IMR-90 (cell line): ENCODE measurements around the gene INPP4A. TPM values are rescaled to one million over a fixed set of nuclear protein-coding genes. Genes with fewer than 3 reads are reported as not detected.

ENCODE experiments used
- ATAC-seq: fragments of 200-7000 bp; cut with Tn5 transposase; 2 replicates; pipeline ENCODE4 v1.9.1; 2020; ENCODE audit warnings: low read depth, mild to moderate bottlenecking, moderate library complexity
- BruUV-seq: library from RNA; stranded (reverse); fragments of 400-500 nt; replicated peaks from 2 replicates; lab custom pipeline; 2021; lab: Mats Ljungman, UMichigan
- CTCF ChIA-PET: fragments of 300-600 bp; formaldehyde crosslinking; extraction: SDS; loops from one replicate; lab custom pipeline; 2021; ENCODE audit warnings: antibody characterized with exemption; lab: Yijun Ruan, JAX
- POLR2A ChIA-PET: fragments of 300-600 bp; sonication (Branson Sonifier 250); formaldehyde crosslinking; loops from one replicate; lab custom pipeline; 2022; ENCODE audit warnings: antibody characterized with exemption; ENCODE audit not compliant: unreplicated experiment; lab: Charles Lee
- DNase-seq: peaks from one replicate; pipeline ENCODE4 v3.0.0; 2013
- H2AFZ ChIP-seq: replicated peaks from 2 replicates; pipeline ENCODE3; 2013; ENCODE audit warnings: low read length, mild to moderate bottlenecking; ENCODE audit not compliant: poor library complexity
- H2AK5ac ChIP-seq: 2 replicates; pipeline ENCODE4 v1.6.1; 2013; ENCODE audit warnings: low read depth, low read length, inconsistent platforms
- H2AK9ac ChIP-seq: replicated peaks from 2 replicates; pipeline ENCODE3; 2013; ENCODE audit warnings: mild to moderate bottlenecking, low read depth, low read length, moderate library complexity; ENCODE audit not compliant: poor library complexity
- H2BK120ac ChIP-seq: 2 replicates; pipeline ENCODE4 v1.6.1; 2013; ENCODE audit warnings: low read depth, low read length, inconsistent platforms
- H2BK15ac ChIP-seq: 3 replicates; pipeline ENCODE4 v1.6.1; 2013; ENCODE audit warnings: low read depth, low read length, inconsistent platforms
- H2BK20ac ChIP-seq: 2 replicates; pipeline ENCODE4 v1.6.1; 2013; ENCODE audit warnings: low read depth, mild to moderate bottlenecking, inconsistent platforms, low read length, moderate library complexity
- H2BK5ac ChIP-seq: 2 replicates; pipeline ENCODE4 v1.6.1; 2013; ENCODE audit warnings: mild to moderate bottlenecking, low read depth, low read length, inconsistent platforms; ENCODE audit not compliant: poor library complexity, severe bottlenecking
- H3K14ac ChIP-seq: replicated peaks from 2 replicates; pipeline ENCODE4 v1.6.1; 2013; ENCODE audit warnings: low read depth, low read length, inconsistent platforms
- H3K18ac ChIP-seq: 2 replicates; pipeline ENCODE4 v1.6.1; 2013; ENCODE audit warnings: low read depth, low read length, control low read depth
- H3K23ac ChIP-seq: 2 replicates; pipeline ENCODE4 v1.6.1; 2013; ENCODE audit warnings: low read depth, low read length, inconsistent platforms
- H3K27ac ChIP-seq: 2 replicates; pipeline ENCODE4 v1.5.1; 2013; ENCODE audit warnings: mild to moderate bottlenecking, control low read depth, low read length; ENCODE audit not compliant: insufficient read depth
- H3K27me3 ChIP-seq: 2 replicates; pipeline ENCODE4 v1.6.1; 2013; ENCODE audit warnings: low read length; ENCODE audit not compliant: control insufficient read depth, insufficient read depth
- H3K36me3 ChIP-seq: 2 replicates; pipeline ENCODE4 v1.6.1; 2013; ENCODE audit warnings: low read length, mixed read lengths; ENCODE audit not compliant: control insufficient read depth, insufficient read depth
- H3K4ac ChIP-seq: 2 replicates; pipeline ENCODE4 v1.6.1; 2013; ENCODE audit warnings: low read depth, low read length, inconsistent platforms
- H3K4me1 ChIP-seq: 2 replicates; pipeline ENCODE4 v1.6.1; 2013; ENCODE audit warnings: low read length, mixed read lengths; ENCODE audit not compliant: control insufficient read depth, insufficient read depth
- H3K4me2 ChIP-seq: 2 replicates; pipeline ENCODE4 v1.6.1; 2013; ENCODE audit warnings: low read depth, mild to moderate bottlenecking, control low read depth, low read length, moderate library complexity
- H3K4me3 ChIP-seq: 2 replicates; pipeline ENCODE4 v1.5.1; 2013; ENCODE audit warnings: low read depth, mild to moderate bottlenecking, control low read depth, low read length, moderate library complexity; ENCODE audit not compliant: insufficient read depth
- H3K56ac ChIP-seq: 2 replicates; pipeline ENCODE4 v1.6.1; 2013; ENCODE audit warnings: low read length, inconsistent platforms; ENCODE audit not compliant: insufficient read depth; ENCODE audit errors: extremely low read depth
- H3K79me1 ChIP-seq, 2 experiments: 2 replicates each; pipeline ENCODE4 v1.6.1; 2013; ENCODE audit warnings: low read length in 2 of 2, inconsistent platforms in 1 of 2, low read depth in 1 of 2
- H3K9ac ChIP-seq: 2 replicates; pipeline ENCODE4 v1.6.1; 2013; ENCODE audit warnings: low read depth, low read length, control low read depth
- H3K9me1 ChIP-seq: 2 replicates; pipeline ENCODE4 v1.6.1; 2013; ENCODE audit warnings: low read length, inconsistent platforms; ENCODE audit not compliant: insufficient read depth
- H3K9me3 ChIP-seq: 2 replicates; pipeline ENCODE4 v1.6.1; 2013; ENCODE audit warnings: low read length; ENCODE audit not compliant: control insufficient read depth, insufficient read depth
- H4K20me1 ChIP-seq: 2 replicates; pipeline ENCODE4 v1.6.1; 2013; ENCODE audit warnings: low read length, inconsistent platforms; ENCODE audit not compliant: insufficient read depth
- H4K5ac ChIP-seq: 2 replicates; pipeline ENCODE4 v1.6.1; 2013; ENCODE audit warnings: mild to moderate bottlenecking, low read depth, low read length, control low read depth
- H4K8ac ChIP-seq, 2 experiments: 2 replicates each; pipeline ENCODE4 v1.6.1; 2013; ENCODE audit warnings: low read depth in 2 of 2, low read length in 2 of 2, control low read depth in 1 of 2, inconsistent platforms in 1 of 2
- H4K91ac ChIP-seq: 2 replicates; pipeline ENCODE4 v1.6.1; 2013; ENCODE audit warnings: low read depth, low read length, inconsistent platforms; ENCODE audit not compliant: insufficient read depth
- BHLHE40 ChIP-seq: fragments of 150-350 bp; IDR thresholded peaks from 2 replicates; pipeline ENCODE4 v1.6.1; 2016; ENCODE audit warnings: mild to moderate bottlenecking, low read depth, low read length
- CEBPB ChIP-seq: IDR thresholded peaks from 2 replicates; pipeline ENCODE4 v1.6.1; 2012; ENCODE audit warnings: low read depth, low read length, improper control_type of control experiment
- CHD1 ChIP-seq: IDR thresholded peaks from 2 replicates; pipeline ENCODE4 v1.6.1; 2012; ENCODE audit warnings: low read depth, low read length, improper control_type of control experiment
- FOS ChIP-seq: fragments of 150-350 bp; IDR thresholded peaks from 2 replicates; pipeline ENCODE4 v1.6.1; 2016; ENCODE audit warnings: low read depth, low read length
- MAFK ChIP-seq: IDR thresholded peaks from 2 replicates; pipeline ENCODE4 v1.6.1; 2012; ENCODE audit warnings: low read depth, low read length, improper control_type of control experiment
- MAZ ChIP-seq: IDR thresholded peaks from 2 replicates; pipeline ENCODE4 v1.6.1; 2012; ENCODE audit warnings: low read depth, mild to moderate bottlenecking, low read length, improper control_type of control experiment, moderate library complexity, borderline replicate concordance
- MXI1 ChIP-seq: IDR thresholded peaks from 2 replicates; pipeline ENCODE4 v1.6.1; 2012; ENCODE audit warnings: low read depth, mild to moderate bottlenecking, low read length, moderate library complexity, borderline replicate concordance
- NFE2L2 ChIP-seq: fragments of 150-350 bp; IDR thresholded peaks from 2 replicates; pipeline ENCODE4 v1.6.1; 2016; ENCODE audit warnings: low read depth, mild to moderate bottlenecking, low read length
- RAD21 ChIP-seq: IDR thresholded peaks from 2 replicates; pipeline ENCODE4 v1.6.1; 2012; ENCODE audit warnings: low read length, improper control_type of control experiment
- RCOR1 ChIP-seq: IDR thresholded peaks from 2 replicates; pipeline ENCODE4 v1.6.1; 2012; ENCODE audit warnings: mild to moderate bottlenecking, low read length, improper control_type of control experiment; ENCODE audit not compliant: insufficient replicate concordance
- RFX5 ChIP-seq: IDR thresholded peaks from 2 replicates; pipeline ENCODE4 v1.8.0; 2012; ENCODE audit warnings: low read depth, mild to moderate bottlenecking, low read length, moderate library complexity
- SMC3 ChIP-seq: fragments of 150-350 bp; IDR thresholded peaks from 2 replicates; pipeline ENCODE4 v1.6.1; 2016; ENCODE audit warnings: low read depth, mild to moderate bottlenecking, antibody characterized with exemption, low read length, moderate library complexity
- WGBS, 2 experiments: methylation state at CpG; one replicate each; pipeline versions ENCODE4 v1.1.5 to v1.1.7; 2013; ENCODE audit warnings: missing lambda C conversion rate in 2 of 2; ENCODE audit not compliant: insufficient read length in 1 of 2; ENCODE audit errors: extremely low coverage in 2 of 2; 5-methylcytosine and 5-hydroxymethylcytosine counted together
- dilution Hi-C: fragments of 300-500 bp; cut with HindIII; formaldehyde crosslinking; loops from one replicate; pipeline ENCODE4 v1.14.3; 2018; ENCODE audit warnings: low sequenced_read_pairs; ENCODE audit not compliant: unreplicated experiment
- in situ Hi-C: fragments of 300-500 bp; cut with MboI; formaldehyde crosslinking; loops from 3 replicates; pipeline ENCODE4 v1.14.3; 2019; ENCODE audit warnings: low sequenced_read_pairs, inconsistent platforms, mixed read lengths
- intact Hi-C: fragments of 100-400 bp; cut with micrococcal nuclease; formaldehyde crosslinking; loops from 2 replicates; pipeline ENCODE4 v1.10.0; 2022
- polyA plus RNA-seq, 3 experiments: library from polyadenylated mRNA; depleted of rRNA; stranded (reverse); fragments of >200 nt; gene quantifications; 2 replicates each; pipeline ENCODE4 v1.2.3, GENCODE V29; 2012; ENCODE audit warnings: low replicate concordance in 1 of 3
- total RNA-seq: library from RNA; depleted of rRNA; stranded (reverse); fragments of >200 nt; gene quantifications from 2 replicates; pipeline ENCODE4 v1.2.3, GENCODE V29; 2012
- TF ChIP-seq, protein P1 (sequence below): fragments of 150-350 bp; IDR thresholded peaks from 2 replicates; pipeline ENCODE4 v1.6.1; 2017; ENCODE audit warnings: mild to moderate bottlenecking, antibody characterized with exemption, low read length, low read depth
- TF ChIP-seq, protein P2 (sequence below): conservative IDR thresholded peaks from 2 replicates; pipeline ENCODE4 v1.5.1; 2012; ENCODE audit warnings: mild to moderate bottlenecking, low read depth, low read length, improper control_type of control experiment

The INPP4A gene
- total and polyA plus RNA-seq, 2 of the 4 experiments (the other 2 are of a cell fraction): 14.5 to 27.1 TPM

- H3K4ac ChIP-seq: no peak overlapping the region
- H3K36me3 ChIP-seq: peaks cover 14% of the 10 kb centered on the region
- H3K14ac ChIP-seq: no peak overlapping the region
- no peak overlapping the region for H3K27ac ChIP-seq
- H3K4me1 ChIP-seq: no peaks in the 10 kb centered on the region; the same call in 1 of the 2 replicates
- no peaks in the 10 kb centered on the region; the same call in 1 of the 2 replicates for H4K20me1 ChIP-seq
- CTCF ChIA-PET: interaction anchor here (0.5 to 0.6 kb wide), 2 partner anchors 60 to 176 kb away, joined by 3 to 9 read pairs; no protein-coding TSS in a partner anchor
- no peak overlapping the region for H4K8ac ChIP-seq
- no peak overlapping the region for H2AFZ ChIP-seq
- no peak overlapping the region for H4K5ac ChIP-seq
- no peak overlapping the region for H3K56ac ChIP-seq
- in situ Hi-C loops (loop anchor here (5.0 kb wide), 1 partner anchor 194 kb away; no protein-coding TSS in a partner anchor), dilution Hi-C loops (no loop called here), intact Hi-C loops (loop anchor here (1.0 to 10.0 kb wide), 2 partner anchors 157 to 188 kb away; partner anchors contain the start of gene INPP4A)
- H2BK120ac ChIP-seq: no peak overlapping the region
- H2BK15ac ChIP-seq: no peak overlapping the region
- H3K4me3 ChIP-seq: no peak overlapping the region
- H2AK9ac ChIP-seq: no peak overlapping the region
- no peak overlapping the region for H3K18ac ChIP-seq
- H2BK20ac ChIP-seq: no peak overlapping the region
- no peak overlapping the region for H2AK5ac ChIP-seq
- no peaks in the 10 kb centered on the region for H3K9me1 ChIP-seq
- BruUV-seq: no TSS peak
- POLR2A ChIA-PET: no interaction called here
- WGBS, 2 experiments: no CpG with 5 or more reads among the region's 3 CpGs
- no peak overlapping the region for H3K23ac ChIP-seq
- no peak overlapping the region for H3K4me2 ChIP-seq
- H3K9ac ChIP-seq: no peak overlapping the region
- DNase-seq: peak; percentile 47
- H3K79me1 ChIP-seq: peaks cover 14 to 31% of the 10 kb centered on the region in 2 experiments
- no peaks in the 10 kb centered on the region for H3K9me3 ChIP-seq
- TF ChIP-seq, protein P1, sequence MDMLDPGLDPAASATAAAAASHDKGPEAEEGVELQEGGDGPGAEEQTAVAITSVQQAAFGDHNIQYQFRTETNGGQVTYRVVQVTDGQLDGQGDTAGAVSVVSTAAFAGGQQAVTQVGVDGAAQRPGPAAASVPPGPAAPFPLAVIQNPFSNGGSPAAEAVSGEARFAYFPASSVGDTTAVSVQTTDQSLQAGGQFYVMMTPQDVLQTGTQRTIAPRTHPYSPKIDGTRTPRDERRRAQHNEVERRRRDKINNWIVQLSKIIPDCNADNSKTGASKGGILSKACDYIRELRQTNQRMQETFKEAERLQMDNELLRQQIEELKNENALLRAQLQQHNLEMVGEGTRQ: no peak
- peak; percentile 76 for TF ChIP-seq RAD21
- no peak for TF ChIP-seq NFE2L2
- TF ChIP-seq RFX5: no peak
- no peak for TF ChIP-seq MAFK
- no peak for TF ChIP-seq MAZ
- no peak for TF ChIP-seq RCOR1
- no peak for TF ChIP-seq MXI1
- TF ChIP-seq CHD1: no peak
- peak; percentile 69 for TF ChIP-seq SMC3
- TF ChIP-seq, protein P2, sequence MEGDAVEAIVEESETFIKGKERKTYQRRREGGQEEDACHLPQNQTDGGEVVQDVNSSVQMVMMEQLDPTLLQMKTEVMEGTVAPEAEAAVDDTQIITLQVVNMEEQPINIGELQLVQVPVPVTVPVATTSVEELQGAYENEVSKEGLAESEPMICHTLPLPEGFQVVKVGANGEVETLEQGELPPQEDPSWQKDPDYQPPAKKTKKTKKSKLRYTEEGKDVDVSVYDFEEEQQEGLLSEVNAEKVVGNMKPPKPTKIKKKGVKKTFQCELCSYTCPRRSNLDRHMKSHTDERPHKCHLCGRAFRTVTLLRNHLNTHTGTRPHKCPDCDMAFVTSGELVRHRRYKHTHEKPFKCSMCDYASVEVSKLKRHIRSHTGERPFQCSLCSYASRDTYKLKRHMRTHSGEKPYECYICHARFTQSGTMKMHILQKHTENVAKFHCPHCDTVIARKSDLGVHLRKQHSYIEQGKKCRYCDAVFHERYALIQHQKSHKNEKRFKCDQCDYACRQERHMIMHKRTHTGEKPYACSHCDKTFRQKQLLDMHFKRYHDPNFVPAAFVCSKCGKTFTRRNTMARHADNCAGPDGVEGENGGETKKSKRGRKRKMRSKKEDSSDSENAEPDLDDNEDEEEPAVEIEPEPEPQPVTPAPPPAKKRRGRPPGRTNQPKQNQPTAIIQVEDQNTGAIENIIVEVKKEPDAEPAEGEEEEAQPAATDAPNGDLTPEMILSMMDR: peak; percentile 56
- TF ChIP-seq FOS: no peak
- no peak for TF ChIP-seq CEBPB
- TF ChIP-seq BHLHE40: no peak
- H4K91ac ChIP-seq: no peak overlapping the region
- H2BK5ac ChIP-seq: no peak overlapping the region
- no peaks in the 10 kb centered on the region for H3K27me3 ChIP-seq
- ATAC-seq: peak; percentile 95
Observed at GRCh38 chr2:98601532-98602132, 157.0 kb downstream of the INPP4A start.
